Activated B cell treated with CpG ODN at 0.5 μM for 24 hours (primary cell): ENCODE measurements around the gene ARHGEF1. TPM values are rescaled to one million over a fixed set of nuclear protein-coding genes. Genes with fewer than 3 reads are reported as not detected.

Experiments
- ATAC-seq: fragments of 200-7000 bp; cut with Tn5 transposase; one replicate; pipeline ENCODE4 v1.10.0; 2021; ENCODE audit warnings: low read depth, mild to moderate bottlenecking, moderate library complexity
- CTCF ChIA-PET: fragments of 350-600 bp; sonication (Branson Sonifier 250); formaldehyde crosslinking; loops from one replicate; lab custom pipeline; 2021; ENCODE audit warnings: antibody characterized with exemption; lab: Charles Lee
- POLR2A ChIA-PET: fragments of 350-600 bp; sonication (Branson Sonifier 250); formaldehyde crosslinking; loops from one replicate; lab custom pipeline; 2021; ENCODE audit warnings: antibody characterized with exemption; lab: Charles Lee
- DNase-seq: peaks from one replicate; pipeline ENCODE4 v3.0.0; 2022
- H3K27ac Mint-ChIP-seq: one replicate; pipeline ENCODE4 v1.8.0; 2020; ENCODE audit warnings: mixed read lengths
- H3K27me3 Mint-ChIP-seq: one replicate; pipeline ENCODE4 v1.8.0; 2021; ENCODE audit warnings: mixed read lengths
- H3K36me3 Mint-ChIP-seq: one replicate; pipeline ENCODE4 v1.8.0; 2021; ENCODE audit warnings: low read depth, mixed read lengths
- H3K4me1 Mint-ChIP-seq: one replicate; pipeline ENCODE4 v1.8.0; 2021; ENCODE audit warnings: mixed read lengths
- H3K4me3 Mint-ChIP-seq: one replicate; pipeline ENCODE4 v1.8.0; 2020; ENCODE audit warnings: mild to moderate bottlenecking, mixed read lengths
- H3K9me3 Mint-ChIP-seq: one replicate; pipeline ENCODE4 v1.8.0; 2020; ENCODE audit warnings: mixed read lengths
- CTCF ChIP-seq: fragments of 200-600 bp; IDR thresholded peaks from one replicate; pipeline ENCODE4 v1.8.0; 2022; ENCODE audit warnings: antibody characterized with exemption, mild to moderate bottlenecking
- intact Hi-C: fragments of 100-400 bp; cut with micrococcal nuclease; formaldehyde crosslinking; loops from one replicate; pipeline ENCODE4 v1.15.1; 2024
- total RNA-seq: library from RNA; stranded (reverse); gene quantifications from 2 replicates; pipeline ENCODE4 v1.2.3, GENCODE V29; 2022

Gene ARHGEF1
- total RNA-seq, 1 donor from 2014 or later, result 418 TPM

- TF ChIP-seq CTCF, result no peak
- H3K4me3 Mint-ChIP-seq, result no peak within 1 kb of the TSS
- H3K36me3 Mint-ChIP-seq, result no peaks in the 10 kb centered on the region
- H3K27me3 Mint-ChIP-seq, result peaks cover 7% of the 10 kb centered on the region
- ChIA-PET POLR2A (no interaction called here), CTCF (no interaction called here)
- ATAC-seq (no peak), DNase-seq (no peak)
- no peaks in the 10 kb centered on the region for H3K9me3 Mint-ChIP-seq
- intact Hi-C loops, result no loop called here
- no peak within 1 kb of the TSS for H3K27ac Mint-ChIP-seq
- no peaks in the 10 kb centered on the region for H3K4me1 Mint-ChIP-seq
These were observed 38.4 kb upstream of the ARHGEF1 start, which contains the start of gene LYPD4 for GRCh38 chr19:41844601-41845000. Gene LYPD4 (minus strand): TSS chr19:41844683. CDS start chr19:41839285, 5,398 bp downstream.

- ChIA-PET CTCF (no interaction called here), POLR2A (no interaction called here)
- no peak for ATAC-seq
- no peaks in the 10 kb centered on the region for H3K4me1 Mint-ChIP-seq
- no peak within 1 kb of the TSS for H3K4me3 Mint-ChIP-seq
- no peaks in the 10 kb centered on the region for H3K36me3 Mint-ChIP-seq
- intact Hi-C loops, result no loop called here
- DNase-seq, result no peak
- no peaks in the 10 kb centered on the region for H3K9me3 Mint-ChIP-seq
- TF ChIP-seq CTCF, result no peak
- peaks cover 7% of the 10 kb centered on the region for H3K27me3 Mint-ChIP-seq
- no peak within 1 kb of the TSS for H3K27ac Mint-ChIP-seq
These were observed 38.2 kb upstream of the ARHGEF1 start, which contains the start of gene DMRTC2 for GRCh38 chr19:41845001-41845050. Gene DMRTC2 (plus strand): TSS chr19:41845042. CDS start chr19:41847429, 2,387 bp downstream.

DNA sequence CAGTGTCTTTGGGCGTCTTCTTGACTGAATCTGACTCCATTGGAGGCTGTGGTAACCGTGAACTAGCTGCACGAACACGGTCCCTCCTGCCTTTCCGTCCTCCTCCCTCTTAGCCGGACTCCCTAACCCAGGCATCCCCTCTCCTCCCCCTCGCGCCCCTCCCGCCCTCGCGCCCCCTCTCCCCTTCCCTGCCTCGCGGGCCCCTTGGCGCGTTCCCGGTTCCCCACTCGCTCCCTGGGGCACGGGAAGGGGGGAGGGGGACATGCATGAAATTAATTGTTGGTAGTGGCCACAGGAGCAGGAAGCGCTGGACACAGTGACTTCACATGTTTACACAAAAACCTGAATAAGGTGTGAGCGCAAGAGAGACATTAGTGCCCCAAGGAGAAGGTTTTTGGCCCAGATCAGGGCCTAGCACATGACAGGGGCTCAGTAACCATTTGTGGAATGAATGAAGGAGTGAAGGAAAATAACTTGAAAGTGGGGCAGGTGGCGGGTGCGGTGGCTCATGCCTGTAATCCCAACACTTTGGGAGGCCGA is 37.9 kb upstream of the ARHGEF1 start:
- no peak overlapping the region for H3K4me3 Mint-ChIP-seq
- peaks cover 6% of the 10 kb centered on the region for H3K27me3 Mint-ChIP-seq
- POLR2A ChIA-PET, result no interaction called here
- no peak for DNase-seq
- ATAC-seq, result no peak
- CTCF ChIA-PET, result no interaction called here
- no peaks in the 10 kb centered on the region for H3K9me3 Mint-ChIP-seq
- no peak overlapping the region for H3K27ac Mint-ChIP-seq
- H3K36me3 Mint-ChIP-seq, result no peaks in the 10 kb centered on the region
- TF ChIP-seq CTCF, result no peak
- H3K4me1 Mint-ChIP-seq, result no peaks in the 10 kb centered on the region
- intact Hi-C loops, result no loop called here

DNA sequence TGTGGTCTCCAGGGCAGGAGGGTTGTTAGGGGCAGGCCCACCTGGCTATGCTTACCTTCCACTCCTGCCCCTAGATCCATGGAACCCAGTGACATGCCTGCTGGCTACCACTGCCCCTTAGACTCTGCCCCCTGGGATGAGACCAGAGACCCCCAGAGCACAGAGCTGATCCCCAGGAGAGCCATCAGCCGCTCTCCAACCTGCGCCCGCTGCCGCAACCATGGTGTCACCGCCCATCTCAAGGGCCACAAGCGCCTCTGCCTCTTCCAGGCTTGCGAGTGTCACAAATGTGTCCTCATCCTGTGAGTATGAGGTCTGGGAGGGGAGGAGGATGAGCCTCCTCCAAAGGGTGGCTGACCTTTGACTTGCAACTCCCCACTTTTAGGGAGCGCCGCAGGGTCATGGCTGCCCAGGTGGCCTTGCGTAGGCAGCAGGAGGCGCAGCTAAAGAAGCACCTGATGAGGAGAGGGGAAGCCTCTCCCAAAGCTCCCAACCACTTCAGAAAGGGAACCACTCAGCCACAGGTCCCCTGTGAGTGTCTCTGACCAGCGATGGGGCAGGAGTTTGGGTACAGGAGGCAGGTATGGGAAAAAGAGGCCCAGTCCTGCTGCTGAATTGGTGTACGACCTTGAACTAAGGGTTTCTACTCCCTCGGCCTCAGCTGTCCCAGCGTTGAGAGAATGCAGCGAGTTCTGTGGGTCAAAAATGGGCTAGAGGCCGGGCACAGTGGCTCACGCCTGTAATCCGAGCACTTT is 35.5 kb upstream of the ARHGEF1 start:
- Mint-ChIP-seq H3K4me3 (no peak overlapping the region), H3K4me1 (no peaks in the 10 kb centered on the region), H3K9me3 (no peaks in the 10 kb centered on the region), H3K27me3 (peaks cover 2% of the 10 kb centered on the region), H3K27ac (no peak overlapping the region), H3K36me3 (no peaks in the 10 kb centered on the region)
- no peak for TF ChIP-seq CTCF
- CTCF ChIA-PET, result interaction anchor here (0.6 kb wide), 1 partner anchor 12 kb away, joined by 3 read pairs; no protein-coding TSS in a partner anchor
- POLR2A ChIA-PET, result interaction anchor here (0.7 kb wide), 1 partner anchor 224 kb away, joined by 4 read pairs; no protein-coding TSS in a partner anchor
- no peak for DNase-seq
- no peak for ATAC-seq
- intact Hi-C loops, result no loop called here

DNA sequence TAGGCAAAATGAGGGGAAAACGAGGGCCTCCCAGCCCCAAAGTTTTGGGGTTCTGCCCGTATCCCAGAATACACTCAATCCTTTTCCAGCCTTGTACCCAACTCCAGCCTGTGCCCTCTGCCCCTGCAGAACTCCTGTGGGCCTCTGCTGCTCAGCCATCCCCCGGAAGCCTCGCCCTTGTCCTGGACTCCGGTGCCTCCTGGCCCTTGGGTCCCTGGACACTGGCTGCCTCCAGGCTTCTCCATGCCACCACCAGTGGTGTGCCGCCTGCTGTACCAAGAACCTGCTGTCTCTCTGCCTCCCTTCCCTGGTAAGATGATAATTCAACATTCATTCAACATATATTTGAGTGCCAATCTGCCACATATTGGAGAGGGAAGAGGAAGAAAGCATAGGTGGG is 34.3 kb upstream of the ARHGEF1 start:
- POLR2A ChIA-PET, result no interaction called here
- Mint-ChIP-seq H3K36me3 (no peaks in the 10 kb centered on the region), H3K9me3 (no peaks in the 10 kb centered on the region), H3K27me3 (peaks cover 2% of the 10 kb centered on the region), H3K4me3 (no peak overlapping the region), H3K27ac (no peak overlapping the region), H3K4me1 (no peaks in the 10 kb centered on the region)
- intact Hi-C loops, result no loop called here
- CTCF ChIA-PET, result no interaction called here
- ATAC-seq, result no peak
- no peak for TF ChIP-seq CTCF
- DNase-seq, result no peak
